Endodermal cell (in vitro differentiated cells): ENCODE measurements around the gene SERPINB10. TPM values are rescaled to one million over a fixed set of nuclear protein-coding genes. Genes with fewer than 3 reads are reported as not detected.
"Not testable (repeated sequence)": the region's sequence is repeated elsewhere in the genome, so short reads cannot be mapped to it uniquely, and the experiment has no call there.

ENCODE experiments used
- DNase-seq: peaks from one replicate; pipeline ENCODE4 v3.0.0-alpha.2; 2017
- H3K27ac ChIP-seq: 2 replicates; pipeline ENCODE4 v1.5.1; 2013; ENCODE audit warnings: mild to moderate bottlenecking, low read depth, low read length, moderate library complexity
- H3K27me3 ChIP-seq: 2 replicates; pipeline ENCODE4 v1.6.1; 2013; ENCODE audit warnings: mild to moderate bottlenecking, low read length, moderate library complexity; ENCODE audit not compliant: insufficient read depth, control insufficient read depth, poor library complexity, severe bottlenecking
- H3K36me3 ChIP-seq: 2 replicates; pipeline ENCODE4 v1.7.0; 2013; ENCODE audit warnings: mild to moderate bottlenecking, low read length, moderate library complexity; ENCODE audit not compliant: control insufficient read depth, insufficient read depth
- H3K4me1 ChIP-seq: one replicate; pipeline ENCODE4 v1.7.0; 2013; ENCODE audit warnings: low read length; ENCODE audit not compliant: control insufficient read depth, insufficient read depth
- H3K4me3 ChIP-seq: 2 replicates; pipeline ENCODE4 v1.5.1; 2013; ENCODE audit warnings: mild to moderate bottlenecking, low read length, moderate library complexity
- H3K9ac ChIP-seq: 2 replicates; pipeline ENCODE4 v1.6.1; 2013; ENCODE audit warnings: mild to moderate bottlenecking, low read length, moderate library complexity; ENCODE audit not compliant: poor library complexity, severe bottlenecking; ENCODE audit errors: extremely low read depth
- H3K9me3 ChIP-seq: 2 replicates; pipeline ENCODE4 v1.6.1; 2013; ENCODE audit warnings: mild to moderate bottlenecking, low read length, moderate library complexity; ENCODE audit not compliant: control insufficient read depth
- H3K27ac Mint-ChIP-seq: 2 replicates; pipeline ENCODE4 v1.8.0; 2020; ENCODE audit warnings: mixed read lengths
- H3K27me3 Mint-ChIP-seq: 2 replicates; pipeline ENCODE4 v1.8.0; 2021; ENCODE audit warnings: mild to moderate bottlenecking, mixed read lengths; ENCODE audit not compliant: insufficient read depth
- H3K36me3 Mint-ChIP-seq: 2 replicates; pipeline ENCODE4 v1.8.0; 2020; ENCODE audit warnings: low read depth, mixed read lengths
- H3K4me1 Mint-ChIP-seq: 2 replicates; pipeline ENCODE4 v1.8.0; 2020; ENCODE audit warnings: mixed read lengths
- H3K4me3 Mint-ChIP-seq: 2 replicates; pipeline ENCODE4 v1.8.0; 2020; ENCODE audit warnings: mild to moderate bottlenecking, moderate library complexity, mixed read lengths
- H3K9me3 Mint-ChIP-seq: 2 replicates; pipeline ENCODE4 v1.8.0; 2020; ENCODE audit warnings: mild to moderate bottlenecking, mixed read lengths
- CTCF ChIP-seq: fragments of 200-600 bp; sonication (generic); conservative IDR thresholded peaks from 2 replicates; pipeline ENCODE4 v1.5.0; 2021; ENCODE audit warnings: antibody characterized with exemption, mild to moderate bottlenecking
- WGBS, 2 experiments: methylation state at CpG; one replicate each; pipeline versions ENCODE4 v1.1.5 to v1.1.7; 2013; ENCODE audit warnings: missing lambda C conversion rate in 2 of 2, mixed read lengths in 1 of 2; ENCODE audit not compliant: insufficient coverage in 1 of 2, insufficient read length in 1 of 2; 5-methylcytosine and 5-hydroxymethylcytosine counted together
- total RNA-seq, 2 donors: library from RNA; stranded (reverse); fragmentation: NEBNext Ultra II Directional in 1 of 2; extraction: Animal tissue kit (Norgen Biotek cat#: 25700) in 1 of 2; gene quantifications; 2 replicates in 1 of 2; 3 replicates in 1 of 2; pipeline ENCODE4 v1.2.1, GENCODE V29; 2021

SERPINB10 gene
- total RNA-seq, 2 donors from 2014 or later, result not detected

GRCh38 chr18:63940008-63940407 lies 32.2 kb downstream of the SERPINB10 start:
- H3K27me3 Mint-ChIP-seq, result peaks cover 40% of the 10 kb centered on the region

GRCh38 chr18:63940543-63941050 lies 32.8 kb downstream of the SERPINB10 start:
- Mint-ChIP-seq H3K4me3 (peak overlapping the region; percentile 45), H3K27me3 (peaks cover 44% of the 10 kb centered on the region)
- not testable (repeated sequence) for H3K4me1 ChIP-seq, H3K36me3 ChIP-seq, H3K9ac ChIP-seq, H3K27ac Mint-ChIP-seq, H3K4me1 Mint-ChIP-seq, H3K36me3 Mint-ChIP-seq, H3K4me3 ChIP-seq, H3K9me3 ChIP-seq, H3K9me3 Mint-ChIP-seq, H3K27ac ChIP-seq
- H3K27me3 ChIP-seq, result peaks cover 30% of the 10 kb centered on the region
- DNase-seq, result peak; percentile 71
- WGBS, 2 experiments, result 86 to 88% methylated on average over 14 to 17 of the region's 17 CpGs
- TF ChIP-seq CTCF, result peak; percentile 50

More at GRCh38 chr18:63940008-63940407, 32.2 kb downstream of the SERPINB10 start:
- Histone ChIP-seq H3K9me3 (no peaks in the 10 kb centered on the region), H3K36me3 (no peaks in the 10 kb centered on the region), H3K27ac (no peak overlapping the region), H3K9ac (no peak overlapping the region), H3K4me3 (no peak overlapping the region), H3K4me1 (no peaks in the 10 kb centered on the region), H3K27me3 (peaks cover 33% of the 10 kb centered on the region)
- WGBS, 2 experiments, result 95 to 96% methylated on average over 8 of the region's 8 CpGs
- no peak for TF ChIP-seq CTCF
- Mint-ChIP-seq H3K36me3 (no peaks in the 10 kb centered on the region), H3K9me3 (no peaks in the 10 kb centered on the region), H3K4me1 (no peaks in the 10 kb centered on the region), H3K27ac (no peak overlapping the region), H3K4me3 (peak overlapping the region; percentile 45)
- no peak for DNase-seq

- H3K27ac ChIP-seq, result no peak overlapping the region
- H3K9me3 ChIP-seq, result no peaks in the 10 kb centered on the region
- no peaks in the 10 kb centered on the region for H3K4me1 ChIP-seq
- Mint-ChIP-seq H3K4me3 (no peak overlapping the region), H3K27ac (no peak overlapping the region), H3K36me3 (no peaks in the 10 kb centered on the region), H3K27me3 (peaks cover 82% of the 10 kb centered on the region), H3K4me1 (peaks cover 4% of the 10 kb centered on the region), H3K9me3 (peaks cover 3% of the 10 kb centered on the region)
- WGBS, 2 experiments, result 97% methylated on average over 3 of the region's 3 CpGs; no CpG with 5 or more reads in 1 of the 2 experiments
- no peaks in the 10 kb centered on the region for H3K36me3 ChIP-seq
- no peak for TF ChIP-seq CTCF
- no peak overlapping the region for H3K4me3 ChIP-seq
- H3K27me3 ChIP-seq, result peaks cover 16% of the 10 kb centered on the region
- no peak overlapping the region for H3K9ac ChIP-seq
- DNase-seq, result no peak
These were observed 39.5 kb downstream of the SERPINB10 start for GRCh38 chr18:63947051-63947790.
